HCT116 (cell line): ENCODE results near the gene SPHK1. TPM values are rescaled to one million over a fixed set of nuclear protein-coding genes. Genes with fewer than 3 reads are reported as not detected.

Source experiments
- ATAC-seq: fragments of 200-7000 bp; cut with Tn5 transposase; 2 replicates; pipeline ENCODE4 v1.9.1; 2020; ENCODE audit warnings: mild to moderate bottlenecking, moderate library complexity
- BruUV-seq: library from RNA; stranded (reverse); fragments of 400-500 nt; replicated peaks from 2 replicates; lab custom pipeline; 2021; lab: Mats Ljungman, UMichigan
- CTCF ChIA-PET: fragments of 300-600 bp; sonication (Branson Sonifier 250); formaldehyde crosslinking; loops from one replicate; lab custom pipeline; 2021; ENCODE audit warnings: antibody characterized with exemption; lab: Charles Lee
- POLR2A ChIA-PET: fragments of 300-600, 350-600 bp; sonication (Branson Sonifier 250); formaldehyde crosslinking; loops from one replicate; lab custom pipeline; 2021; ENCODE audit warnings: antibody characterized with exemption; lab: Charles Lee
- RAD21 ChIA-PET, 2 experiments: fragments of 300-600 bp; sonication (Branson Sonifier 250); formaldehyde crosslinking; loops; one replicate each; lab custom pipeline; 2023; ENCODE audit warnings: low total read pairs in 2 of 2; ENCODE audit not compliant: uncharacterized antibody in 2 of 2, unreplicated experiment in 2 of 2, low non-redundant PET in 1 of 2; lab: Charles Lee
- DNase-seq: peaks from one replicate; pipeline ENCODE4 v3.0.0-alpha.2; 2010; ENCODE audit warnings: low read depth, low spot score
- H2AFZ ChIP-seq: fragments of 200-600 bp; shearing (Covaris generic), sonication (generic); 2 replicates; pipeline ENCODE4 v1.6.1; 2017; ENCODE audit warnings: low read depth, mixed run types, mixed read lengths, antibody characterized with exemption, low read length; ENCODE audit not compliant: poor library complexity, severe bottlenecking
- H3K27ac ChIP-seq: 2 replicates; pipeline ENCODE4 v1.5.1; 2012; ENCODE audit warnings: low read depth, low read length
- H3K27me3 ChIP-seq: fragments of 200-600 bp; sonication (generic); 2 replicates; pipeline ENCODE4 v1.6.1; 2016; ENCODE audit warnings: mixed run types, low read length, mixed read lengths; ENCODE audit not compliant: insufficient read depth
- H3K36me3 ChIP-seq, 2 experiments: fragments of 200-500 bp in 1 of 2; fragments of 200-600 bp in 1 of 2; sonication (Bioruptor generic) in 1 of 2; sonication (generic) in 1 of 2; 2 replicates each; pipeline versions ENCODE4 v1.5.1 to v1.6.1; 2014 to 2016; ENCODE audit warnings: low read length in 2 of 2, inconsistent platforms in 1 of 2, mixed read lengths in 1 of 2, mixed run types in 1 of 2; ENCODE audit not compliant: insufficient read depth in 2 of 2, control insufficient read depth in 1 of 2
- H3K4me1 ChIP-seq, 2 experiments: fragments of 200-600 bp in 1 of 2; sonication (generic) in 1 of 2; 2 replicates each; pipeline versions ENCODE4 v1.5.1 to v1.6.1; 2012 to 2017; ENCODE audit warnings: low read length in 2 of 2, inconsistent platforms in 1 of 2, mild to moderate bottlenecking in 1 of 2, mixed read lengths in 1 of 2, mixed run types in 1 of 2, moderate library complexity in 1 of 2; ENCODE audit not compliant: insufficient read depth in 2 of 2, control insufficient read depth in 1 of 2
- H3K4me2 ChIP-seq: fragments of 200-600 bp; sonication (generic); 2 replicates; pipeline ENCODE4 v1.6.1; 2017; ENCODE audit warnings: mixed run types, low read length, mixed read lengths
- H3K4me3 ChIP-seq, 2 experiments: fragments of 200-600 bp in 1 of 2; sonication (generic) in 1 of 2; replicated peaks in 1 of 2; 2 replicates each; pipeline ENCODE4 v1.5.1; 2011 to 2016; ENCODE audit warnings: low read length in 2 of 2, control low read depth in 1 of 2, low read depth in 1 of 2, mild to moderate bottlenecking in 1 of 2, mixed read lengths in 1 of 2, mixed run types in 1 of 2
- H3K79me2 ChIP-seq: fragments of 200-600 bp; sonication (generic); 2 replicates; pipeline ENCODE4 v1.6.1; 2017; ENCODE audit warnings: mild to moderate bottlenecking, mixed run types, low read length, moderate library complexity, mixed read lengths; ENCODE audit not compliant: insufficient read depth
- H3K9ac ChIP-seq: fragments of 200-600 bp; sonication (generic); 2 replicates; pipeline ENCODE4 v1.6.1; 2016; ENCODE audit warnings: low read length, mixed read lengths
- H3K9me2 ChIP-seq: fragments of 200-600 bp; sonication (generic), shearing (Covaris generic); 2 replicates; pipeline ENCODE4 v1.6.1; 2017; ENCODE audit warnings: mixed run types, mild to moderate bottlenecking, moderate library complexity; ENCODE audit not compliant: insufficient read depth
- H3K9me3 ChIP-seq, 2 experiments: fragments of 200-500 bp in 1 of 2; fragments of 200-600 bp in 1 of 2; sonication (Bioruptor generic) in 1 of 2; sonication (generic) in 1 of 2; 2 replicates each; pipeline ENCODE4 v1.6.1; 2014 to 2017; ENCODE audit warnings: low read length in 2 of 2, mixed read lengths in 2 of 2, inconsistent platforms in 1 of 2, low read depth in 1 of 2, mild to moderate bottlenecking in 1 of 2, mixed run types in 1 of 2, moderate library complexity in 1 of 2; ENCODE audit not compliant: control insufficient read depth in 1 of 2, insufficient read depth in 1 of 2
- H4K20me1 ChIP-seq: fragments of 200-600 bp; sonication (generic), shearing (Covaris generic); 2 replicates; pipeline ENCODE4 v1.6.1; 2017; ENCODE audit warnings: mixed run types, mild to moderate bottlenecking, moderate library complexity; ENCODE audit not compliant: insufficient read depth
- CBX3 ChIP-seq: IDR thresholded peaks from 2 replicates; pipeline ENCODE4 v1.6.1; 2012; ENCODE audit warnings: low read depth
- CEBPB ChIP-seq: IDR thresholded peaks from 2 replicates; pipeline ENCODE4 v1.6.1; 2012; ENCODE audit warnings: low read depth
- CTCF ChIP-seq, 3 experiments: fragments of 200-600 bp in 1 of 3; sonication (generic) in 1 of 3; IDR thresholded peaks in 2 of 3; conservative IDR thresholded peaks in 1 of 3; 2 replicates each; pipeline ENCODE4 v1.5.1; 2012 to 2017; ENCODE audit warnings: low read depth in 2 of 3, low read length in 2 of 3, antibody characterized with exemption in 1 of 3, borderline replicate concordance in 1 of 3, control low read depth in 1 of 3, mild to moderate bottlenecking in 1 of 3, mixed read lengths in 1 of 3, mixed run types in 1 of 3, moderate library complexity in 1 of 3; ENCODE audit not compliant: insufficient read depth in 1 of 3
- ELF1 ChIP-seq: IDR thresholded peaks from 2 replicates; pipeline ENCODE4 v1.6.1; 2012; ENCODE audit warnings: low read depth, borderline replicate concordance
- FOSL1 ChIP-seq: IDR thresholded peaks from 2 replicates; pipeline ENCODE4 v1.6.1; 2012; ENCODE audit warnings: low read depth
- MAX ChIP-seq: IDR thresholded peaks from 2 replicates; pipeline ENCODE4 v1.6.1; 2012
- POLR2A ChIP-seq: IDR thresholded peaks from 2 replicates; pipeline ENCODE4 v1.7.0; 2011; ENCODE audit warnings: borderline replicate concordance; ENCODE audit not compliant: insufficient read depth, insufficient read length; ENCODE audit errors: extremely low read depth
- POLR2AphosphoS5 ChIP-seq: IDR thresholded peaks from 2 replicates; pipeline ENCODE4 v1.6.1; 2011; ENCODE audit warnings: mild to moderate bottlenecking, low read depth, low read length, moderate library complexity
- SRF ChIP-seq: IDR thresholded peaks from 2 replicates; pipeline ENCODE4 v1.6.1; 2012; ENCODE audit warnings: low read depth
- TCF7L2 ChIP-seq: IDR thresholded peaks from 2 replicates; pipeline ENCODE4 v1.7.0; 2011; ENCODE audit warnings: borderline replicate concordance, inconsistent platforms; ENCODE audit not compliant: insufficient read depth, insufficient read length; ENCODE audit errors: extremely low read depth
- YY1 ChIP-seq: IDR thresholded peaks from 2 replicates; pipeline ENCODE4 v1.6.1; 2011; ENCODE audit warnings: low read length, low read depth, moderate library complexity, mild to moderate bottlenecking; ENCODE audit not compliant: insufficient replicate concordance; ENCODE audit errors: extremely low read depth
- ZBTB33 ChIP-seq: IDR thresholded peaks from 2 replicates; pipeline ENCODE4 v1.6.1; 2011; ENCODE audit warnings: mild to moderate bottlenecking, low read length, moderate library complexity; ENCODE audit not compliant: insufficient replicate concordance; ENCODE audit errors: extremely low read depth
- intact Hi-C: fragments of 100-400 bp; cut with micrococcal nuclease; formaldehyde crosslinking; loops from 2 replicates; pipeline ENCODE4 v1.10.0; 2022
- total RNA-seq: library from RNA; stranded (reverse); gene quantifications from one replicate; pipeline ENCODE4 v1.2.1, GENCODE V29; 2021; ENCODE audit not compliant: unreplicated experiment
- TF ChIP-seq, protein P1 (sequence below): IDR thresholded peaks from 2 replicates; pipeline ENCODE4 v1.6.1; 2012; ENCODE audit warnings: low read depth

Gene SPHK1
- total RNA-seq, 1 experiment from 2014 or later = 4.6 TPM

- intact Hi-C loops = no loop called here
- Histone ChIP-seq H3K9ac (no peak overlapping the region), H3K4me2 (no peak overlapping the region), H3K79me2 (peaks cover 88% of the 10 kb centered on the region), H3K9me2 (no peaks in the 10 kb centered on the region), H3K27me3 (no peaks in the 10 kb centered on the region), H3K36me3 (no peaks in the 10 kb centered on the region; a peak in 1 of 4 replicates), H4K20me1 (peaks cover 4% of the 10 kb centered on the region; the same call in 1 of the 2 replicates), H3K27ac (no peak overlapping the region), H3K4me1 (peaks cover 0 to 4% of the 10 kb centered on the region in 2 experiments; a peak in 1 of 4 replicates), H3K4me3 (no peak overlapping the region), H3K9me3 (no peaks in the 10 kb centered on the region), H2AFZ (no peak overlapping the region)
- CTCF ChIA-PET = interaction anchor here (0.7 kb wide), 1 partner anchor 12 kb away, joined by 4 read pairs; no protein-coding TSS in a partner anchor
- POLR2A ChIA-PET = no interaction called here
- TF ChIP-seq FOSL1 (no peak), SRF (no peak), ELF1 (no peak), POLR2AphosphoS5 (no peak), CTCF (IDR thresholded peaks at IDR 0.05 in 2 of 3, conservative IDR thresholded peaks at IDR 0.05 in 1 of 3; ENCODE audit: borderline replicate concordance in 1 of 3, insufficient read depth in 1 of 3, low read depth in 2 of 3, low read length in 2 of 3) (no peak), ZBTB33 (no peak), CBX3 (no peak), YY1 (no peak), TCF7L2 (no peak), POLR2A (no peak), CEBPB (no peak), MAX (no peak)
- TF ChIP-seq, protein P1, sequence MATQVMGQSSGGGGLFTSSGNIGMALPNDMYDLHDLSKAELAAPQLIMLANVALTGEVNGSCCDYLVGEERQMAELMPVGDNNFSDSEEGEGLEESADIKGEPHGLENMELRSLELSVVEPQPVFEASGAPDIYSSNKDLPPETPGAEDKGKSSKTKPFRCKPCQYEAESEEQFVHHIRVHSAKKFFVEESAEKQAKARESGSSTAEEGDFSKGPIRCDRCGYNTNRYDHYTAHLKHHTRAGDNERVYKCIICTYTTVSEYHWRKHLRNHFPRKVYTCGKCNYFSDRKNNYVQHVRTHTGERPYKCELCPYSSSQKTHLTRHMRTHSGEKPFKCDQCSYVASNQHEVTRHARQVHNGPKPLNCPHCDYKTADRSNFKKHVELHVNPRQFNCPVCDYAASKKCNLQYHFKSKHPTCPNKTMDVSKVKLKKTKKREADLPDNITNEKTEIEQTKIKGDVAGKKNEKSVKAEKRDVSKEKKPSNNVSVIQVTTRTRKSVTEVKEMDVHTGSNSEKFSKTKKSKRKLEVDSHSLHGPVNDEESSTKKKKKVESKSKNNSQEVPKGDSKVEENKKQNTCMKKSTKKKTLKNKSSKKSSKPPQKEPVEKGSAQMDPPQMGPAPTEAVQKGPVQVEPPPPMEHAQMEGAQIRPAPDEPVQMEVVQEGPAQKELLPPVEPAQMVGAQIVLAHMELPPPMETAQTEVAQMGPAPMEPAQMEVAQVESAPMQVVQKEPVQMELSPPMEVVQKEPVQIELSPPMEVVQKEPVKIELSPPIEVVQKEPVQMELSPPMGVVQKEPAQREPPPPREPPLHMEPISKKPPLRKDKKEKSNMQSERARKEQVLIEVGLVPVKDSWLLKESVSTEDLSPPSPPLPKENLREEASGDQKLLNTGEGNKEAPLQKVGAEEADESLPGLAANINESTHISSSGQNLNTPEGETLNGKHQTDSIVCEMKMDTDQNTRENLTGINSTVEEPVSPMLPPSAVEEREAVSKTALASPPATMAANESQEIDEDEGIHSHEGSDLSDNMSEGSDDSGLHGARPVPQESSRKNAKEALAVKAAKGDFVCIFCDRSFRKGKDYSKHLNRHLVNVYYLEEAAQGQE = no peak
- DNase-seq (no peak), ATAC-seq (no peak)
- BruUV-seq = no TSS peak
- RAD21 ChIA-PET = interaction anchor here in 1 of 2 experiments (0.6 kb wide), 1 partner anchor 52 kb away, joined by 4 read pairs; no protein-coding TSS in a partner anchor
Observed at GRCh38 chr17:76422860-76423259, 38.5 kb downstream of the SPHK1 start.
